Lower leg skin (tissue), 4 donors: Measurements from ENCODE around the gene TAS2R19. TPM values are rescaled to one million over a fixed set of nuclear protein-coding genes. Genes with fewer than 3 reads are reported as not detected.
A peak's percentile ranks its signal among the peaks of the same experiment; 100 is the strongest.
"Not testable (repeated sequence)": the region's sequence is repeated elsewhere in the genome, so short reads cannot be mapped to it uniquely, and the experiment has no call there.

Source experiments
- DNase-seq, 2 donors: peaks; one replicate each; pipeline ENCODE4 v3.0.0-alpha.2; 2019; ENCODE audit warnings: low spot score in 2 of 2
- H3K4me3 ChIP-seq: fragments of 200-600 bp; sonication (generic); 2 replicates; pipeline ENCODE4 v1.5.1; 2017; ENCODE audit warnings: mild to moderate bottlenecking, low read depth; ENCODE audit not compliant: poor library complexity, severe bottlenecking
- CTCF ChIP-seq, 3 donors: fragments of 450-650 bp; IDR thresholded peaks; one replicate each; pipeline ENCODE4 v1.5.1; 2016; ENCODE audit warnings: antibody characterized with exemption in 3 of 3, mild to moderate bottlenecking in 3 of 3, moderate library complexity in 2 of 3
- POLR2A ChIP-seq, 2 donors: fragments of 450-650 bp; IDR thresholded peaks; one replicate each; pipeline ENCODE4 v1.6.1; 2016 to 2017; ENCODE audit warnings: antibody characterized with exemption in 2 of 2, mild to moderate bottlenecking in 1 of 2, moderate library complexity in 1 of 2
- WGBS, 2 donors: methylation state at CpG; one replicate each; pipeline ENCODE4 v1.1.5; 2018; 5-methylcytosine and 5-hydroxymethylcytosine counted together
- intact Hi-C: fragments of 100-400 bp; cut with DNase I; formaldehyde crosslinking; loops from one replicate; pipeline ENCODE4 v1.15.0; 2023; ENCODE audit warnings: low total_unique reads
- total RNA-seq, 4 donors: library from RNA; depleted of rRNA; stranded (reverse); fragments of >200 nt; gene quantifications; one replicate each; pipeline ENCODE4 v1.1.0, GENCODE V29; 2016

TAS2R19 gene
- total RNA-seq: 1 to 10 TPM in 2 of 4 donors, under 1 TPM in 2; 0.34 to 7.0 (median 1.5) TPM

- intact Hi-C loops: no loop called here
- H3K4me3 ChIP-seq: no peak within 1 kb of the TSS
- no peak for TF ChIP-seq POLR2A (IDR thresholded peaks at IDR 0.05)
- TF ChIP-seq CTCF (IDR thresholded peaks at IDR 0.05): no peak
- no peak for DNase-seq
- 56 to 66% methylated on average over 1 of the region's 1 CpG for WGBS, 2 donors
Measured at GRCh38 chr12:11022520-11022919, at the start of gene TAS2R19. TAS2R19 (minus strand) TSS chr12:11022620; CDS start chr12:11022571, 49 bp downstream.

- 56 to 65% methylated on average over 4 of the region's 4 CpGs for WGBS, 2 donors
- intact Hi-C loops: no loop called here
Measured at GRCh38 chr12:11071414-11071813, 49.0 kb upstream of the TAS2R19 start.

GRCh38 chr12:11070999-11071398, 48.6 kb upstream of the TAS2R19 start:
- TF ChIP-seq POLR2A (IDR thresholded peaks at IDR 0.05) (no peak), CTCF (IDR thresholded peaks at IDR 0.05) (no peak)
- intact Hi-C loops: no loop called here
- no peak overlapping the region for H3K4me3 ChIP-seq
- no peak for DNase-seq
- WGBS, 2 donors: 51 to 73% methylated on average over 1 of the region's 1 CpG

More at GRCh38 chr12:11071414-11071813, 49.0 kb upstream of the TAS2R19 start:
- TF ChIP-seq CTCF (IDR thresholded peaks at IDR 0.05): no peak
- TF ChIP-seq POLR2A (IDR thresholded peaks at IDR 0.05): no peak
- H3K4me3 ChIP-seq: no peak overlapping the region
- DNase-seq: peak in 1 of 2 donors; percentile 65

GRCh38 chr12:11069854-11070365, 47.5 kb upstream of the TAS2R19 start:
- 85 to 88% methylated on average over 5 of the region's 5 CpGs for WGBS, 2 donors
- intact Hi-C loops: no loop called here

GRCh38 chr12:11067514-11067913, 45.1 kb upstream of the TAS2R19 start:
- no peak overlapping the region for H3K4me3 ChIP-seq
- 42 to 56% methylated on average over 2 of the region's 2 CpGs for WGBS, 2 donors
- DNase-seq: peak; percentile 17 to 82
- TF ChIP-seq POLR2A (IDR thresholded peaks at IDR 0.05) (no peak), CTCF (IDR thresholded peaks at IDR 0.05) (no peak)
- intact Hi-C loops: no loop called here

More at GRCh38 chr12:11069854-11070365, 47.5 kb upstream of the TAS2R19 start:
- DNase-seq: no peak
- H3K4me3 ChIP-seq: no peak overlapping the region
- TF ChIP-seq POLR2A (IDR thresholded peaks at IDR 0.05): no peak
- TF ChIP-seq CTCF (IDR thresholded peaks at IDR 0.05): no peak

GRCh38 chr12:11062194-11062593, 39.8 kb upstream of the TAS2R19 start, which contains the start of gene TAS2R46:
TAS2R46 (minus strand) TSS chr12:11062294; CDS start chr12:11062294, 0 bp downstream.
- DNase-seq, intact Hi-C loops, H3K4me3 ChIP-seq: not testable (repeated sequence)
- WGBS, 2 donors: 71 to 87% methylated on average over 1 of the region's 1 CpG
